ENCODE results near the gene HYCC1. TPM values are rescaled to one million over a fixed set of nuclear protein-coding genes. Genes with fewer than 3 reads are reported as not detected.

HYCC1 gene
- total and polyA plus RNA-seq, 9 donors, result 8.3 to 27.4 (median 24.2) TPM

DNA sequence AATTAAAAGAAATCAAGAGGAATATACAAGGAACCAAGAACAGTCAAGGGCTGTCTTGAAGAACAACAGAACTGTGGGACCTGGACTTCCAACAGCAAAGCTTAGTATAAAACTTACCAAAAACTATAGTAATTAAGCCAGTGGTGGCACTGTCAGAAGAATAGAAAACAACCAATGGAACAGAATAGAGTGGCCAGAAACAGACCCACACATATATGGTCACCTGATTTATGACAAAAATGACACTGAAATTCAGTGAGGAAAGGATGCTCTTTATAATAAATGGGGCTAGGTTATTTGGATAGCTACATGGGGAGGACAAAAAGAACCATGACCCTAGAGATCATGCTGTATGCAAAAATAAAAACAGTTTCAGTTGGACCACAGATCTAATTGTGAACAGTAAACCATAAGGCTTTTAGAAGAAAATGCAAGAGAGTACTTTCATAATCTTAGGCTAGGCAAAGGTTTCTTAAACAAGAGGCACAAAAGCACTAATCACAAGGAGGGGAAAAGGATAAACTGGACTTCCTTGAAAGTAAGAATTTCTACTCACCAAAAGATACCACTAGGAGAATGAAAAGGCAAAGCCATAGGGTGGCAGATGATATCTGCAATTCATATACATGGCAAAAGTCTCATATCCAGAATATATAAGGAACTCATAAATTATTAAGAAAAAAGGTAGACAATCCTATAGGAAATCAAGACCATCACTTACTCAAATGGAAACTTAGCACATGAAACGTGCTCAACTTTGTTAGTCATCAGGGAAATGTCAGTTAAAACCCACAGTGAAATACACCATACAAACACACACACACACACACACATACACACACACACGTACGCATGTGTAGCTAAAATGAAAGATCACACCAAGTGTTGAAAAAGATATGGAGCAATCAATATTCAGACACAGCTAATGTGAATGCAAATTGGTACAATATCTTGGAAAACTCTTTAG lies 20.8 kb downstream of the HYCC1 start:
- TF ChIP-seq EP300 (IDR thresholded peaks at IDR 0.05) (no peak), CTCF (IDR thresholded peaks at IDR 0.05) (no peak), POLR2A (IDR thresholded peaks at IDR 0.05) (no peak)
- H3K4me1 ChIP-seq (ENCODE audit: insufficient read depth), result no peaks in the 10 kb centered on the region

GRCh38 chr7:22990588-22990949 lies 23.4 kb downstream of the HYCC1 start:
- Histone ChIP-seq H3K9me3 (no peaks in the 10 kb centered on the region), H3K27ac (no peak overlapping the region), H3K4me1 (ENCODE audit: insufficient read depth) (no peaks in the 10 kb centered on the region), H3K4me3 (no peak overlapping the region), H3K27me3 (no peaks in the 10 kb centered on the region), H3K36me3 (no peaks in the 10 kb centered on the region)
- TF ChIP-seq EP300 (IDR thresholded peaks at IDR 0.05) (no peak), CTCF (IDR thresholded peaks at IDR 0.05) (no peak), POLR2A (IDR thresholded peaks at IDR 0.05) (no peak)
- intact Hi-C loops (cut with DNase I), result no loop called here
- WGBS, 3 donors, result 23 to 63% (median 33%) methylated on average over 1 of the region's 1 CpG
- DNase-seq, result no peak

More for the DNA sequence above, 20.8 kb downstream of the HYCC1 start:
- 90 to 94% (median 94%) methylated on average over 3 of the region's 3 CpGs for WGBS, 3 donors
- no peak for DNase-seq
- Histone ChIP-seq H3K4me3 (no peak overlapping the region), H3K27me3 (no peaks in the 10 kb centered on the region), H3K9me3 (no peaks in the 10 kb centered on the region), H3K27ac (no peak overlapping the region), H3K36me3 (no peaks in the 10 kb centered on the region)
- intact Hi-C loops (cut with DNase I), result no loop called here

DNA sequence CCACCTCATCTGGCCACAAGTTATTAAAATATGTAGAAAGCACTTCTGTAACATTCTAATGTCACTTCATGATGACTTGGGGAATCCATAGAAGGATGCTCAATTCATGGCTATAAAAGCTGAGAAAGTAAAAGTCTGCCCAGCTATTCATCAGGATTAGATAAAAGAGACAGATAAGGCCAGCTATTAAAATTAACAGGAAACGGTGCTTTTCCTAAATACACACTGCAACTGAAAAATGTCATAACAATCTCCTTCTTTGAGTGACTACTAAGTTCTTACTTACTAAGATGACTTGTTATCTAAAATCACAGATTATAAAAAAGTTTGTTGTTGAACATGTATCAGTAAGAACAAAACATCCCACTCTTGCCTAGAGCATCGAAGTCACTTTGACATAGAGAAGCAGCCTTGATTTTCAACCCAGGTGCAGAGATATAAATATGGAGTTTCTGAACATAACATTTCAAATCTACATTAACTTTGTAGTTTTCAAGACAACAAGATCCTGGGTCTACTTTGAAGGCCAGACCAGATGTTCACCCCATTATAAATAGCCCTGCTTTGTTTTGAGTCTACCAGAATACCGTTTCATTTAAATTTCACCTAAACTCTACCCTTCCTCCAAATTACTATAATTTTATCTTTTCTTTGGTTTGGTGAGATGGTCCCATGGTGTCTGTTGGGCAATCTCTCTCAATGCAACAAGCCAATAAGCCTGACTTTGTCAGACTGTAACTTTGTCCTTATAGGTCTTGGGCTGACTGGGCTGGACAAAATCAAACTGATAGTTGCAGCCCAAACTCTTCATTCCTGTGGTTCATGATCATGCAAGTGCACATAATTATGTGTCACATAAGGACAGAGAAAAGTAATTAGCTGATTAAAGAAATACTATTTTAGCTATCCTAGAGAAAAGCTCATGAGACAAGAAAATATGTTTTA lies 24.0 kb downstream of the HYCC1 start:
- no peak for DNase-seq
- 55 to 81% (median 57%) methylated on average over 3 of the region's 3 CpGs for WGBS, 3 donors
- intact Hi-C loops (cut with DNase I), result no loop called here
- no peak overlapping the region for H3K4me3 ChIP-seq
- H3K27me3 ChIP-seq, result no peaks in the 10 kb centered on the region
- no peak overlapping the region for H3K27ac ChIP-seq
- no peaks in the 10 kb centered on the region for H3K9me3 ChIP-seq
- no peaks in the 10 kb centered on the region for H3K4me1 ChIP-seq (ENCODE audit: insufficient read depth)
- TF ChIP-seq POLR2A (IDR thresholded peaks at IDR 0.05) (no peak), CTCF (IDR thresholded peaks at IDR 0.05) (no peak), EP300 (IDR thresholded peaks at IDR 0.05) (no peak)
- no peaks in the 10 kb centered on the region for H3K36me3 ChIP-seq

DNA sequence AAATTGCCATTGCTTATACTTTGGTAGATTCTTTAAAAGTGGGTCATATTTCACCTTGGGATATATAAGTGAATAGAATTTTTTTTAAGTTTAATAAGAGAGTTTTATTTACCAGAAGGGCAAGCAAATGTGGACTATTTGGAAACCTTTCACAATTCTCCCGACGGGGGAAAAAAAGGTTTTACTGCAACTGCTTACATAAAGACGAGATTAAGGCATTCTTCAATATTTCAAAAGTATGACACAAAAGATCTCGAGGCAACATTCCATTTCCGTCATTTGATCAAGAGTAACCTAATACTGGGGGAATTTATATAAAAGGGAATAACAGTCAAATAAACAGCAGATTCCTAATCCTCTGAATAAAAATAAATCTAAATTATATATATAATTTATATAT lies 28.5 kb downstream of the HYCC1 start:
- Histone ChIP-seq H3K4me3 (no peak overlapping the region), H3K4me1 (ENCODE audit: insufficient read depth) (no peaks in the 10 kb centered on the region), H3K27ac (no peak overlapping the region), H3K36me3 (no peaks in the 10 kb centered on the region), H3K27me3 (no peaks in the 10 kb centered on the region), H3K9me3 (no peaks in the 10 kb centered on the region)
- TF ChIP-seq EP300 (IDR thresholded peaks at IDR 0.05), result no peak
- no peak for TF ChIP-seq CTCF (IDR thresholded peaks at IDR 0.05)
- TF ChIP-seq POLR2A (IDR thresholded peaks at IDR 0.05), result no peak
- intact Hi-C loops (cut with DNase I), result no loop called here
- DNase-seq, result no peak
- WGBS, 3 donors, result 94 to 96% (median 96%) methylated on average over 5 of the region's 5 CpGs
